Colonic mucosa (tissue), 4 donors: ENCODE data around the gene CAPS2. TPM values are rescaled to one million over a fixed set of nuclear protein-coding genes. Genes with fewer than 3 reads are reported as not detected.
"Not testable (repeated sequence)": the region's sequence is repeated elsewhere in the genome, so short reads cannot be mapped to it uniquely, and the experiment has no call there.

Source experiments
- DNase-seq: peaks from one replicate; pipeline ENCODE4 v3.0.0-alpha.2; 2020
- H3K27ac ChIP-seq: fragments of 200-600 bp; one replicate; pipeline ENCODE4 v1.8.0; 2021
- H3K27me3 ChIP-seq: fragments of 200-600 bp; one replicate; pipeline ENCODE4 v1.8.0; 2021
- H3K36me3 ChIP-seq: fragments of 200-600 bp; one replicate; pipeline ENCODE4 v1.8.0; 2021
- H3K4me1 ChIP-seq: fragments of 200-600 bp; one replicate; pipeline ENCODE4 v1.8.0; 2021; ENCODE audit warnings: mild to moderate bottlenecking
- H3K4me3 ChIP-seq: fragments of 200-600 bp; one replicate; pipeline ENCODE4 v1.8.0; 2021
- H3K9ac ChIP-seq, 2 donors: one replicate each; pipeline ENCODE4 v1.7.0; 2013; ENCODE audit warnings: control low read depth in 2 of 2, low read depth in 2 of 2, low read length in 2 of 2
- H3K9me3 ChIP-seq: fragments of 200-600 bp; one replicate; pipeline ENCODE4 v1.8.0; 2021
- intact Hi-C: fragments of 100-400 bp; cut with DNase I; formaldehyde crosslinking; loops from one replicate; pipeline ENCODE4 v1.14.1; 2022
- total RNA-seq, 2 donors: library from RNA; stranded (reverse); fragmentation: NEBNext Ultra II Directional in 1 of 2; extraction: Animal tissue kit (Norgen Biotek cat#: 25700) in 1 of 2; gene quantifications; one replicate each; pipeline ENCODE4 v1.2.1, GENCODE V29; 2021
- TF ChIP-seq, protein P1 (sequence below): fragments of 200-600 bp; IDR thresholded peaks from one replicate; pipeline ENCODE4 v1.8.0; 2022; ENCODE audit warnings: antibody characterized with exemption, mild to moderate bottlenecking
- donor health status: healthy.
- donor health status: DM: no; HTN: no; CAD: no.
- donor health status: DM: no; HTN: no; CAD: no.

Gene CAPS2
- total RNA-seq, 2 donors from 2014 or later, result 1.5 to 2.6 TPM

DNA sequence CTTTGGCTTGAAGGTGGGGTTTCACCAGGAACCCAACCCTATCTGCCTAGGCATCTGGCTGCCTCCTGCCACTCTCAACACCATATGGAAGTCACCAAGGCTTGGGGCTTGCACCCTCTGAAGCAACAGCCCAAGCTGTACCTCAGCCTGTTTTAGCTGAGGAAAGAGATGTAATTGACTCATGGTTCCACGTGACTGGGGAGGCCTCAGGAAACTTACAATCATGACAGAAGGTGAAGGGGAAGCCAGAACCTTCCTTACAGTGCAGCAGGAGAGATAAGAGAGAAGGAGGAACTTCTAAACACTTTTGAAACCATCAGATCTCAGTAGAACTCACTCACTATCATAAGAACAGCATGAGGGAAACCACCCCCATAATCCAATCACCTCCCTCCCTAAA lies 31.3 kb upstream of the CAPS2 start:
- TF ChIP-seq, protein P1, sequence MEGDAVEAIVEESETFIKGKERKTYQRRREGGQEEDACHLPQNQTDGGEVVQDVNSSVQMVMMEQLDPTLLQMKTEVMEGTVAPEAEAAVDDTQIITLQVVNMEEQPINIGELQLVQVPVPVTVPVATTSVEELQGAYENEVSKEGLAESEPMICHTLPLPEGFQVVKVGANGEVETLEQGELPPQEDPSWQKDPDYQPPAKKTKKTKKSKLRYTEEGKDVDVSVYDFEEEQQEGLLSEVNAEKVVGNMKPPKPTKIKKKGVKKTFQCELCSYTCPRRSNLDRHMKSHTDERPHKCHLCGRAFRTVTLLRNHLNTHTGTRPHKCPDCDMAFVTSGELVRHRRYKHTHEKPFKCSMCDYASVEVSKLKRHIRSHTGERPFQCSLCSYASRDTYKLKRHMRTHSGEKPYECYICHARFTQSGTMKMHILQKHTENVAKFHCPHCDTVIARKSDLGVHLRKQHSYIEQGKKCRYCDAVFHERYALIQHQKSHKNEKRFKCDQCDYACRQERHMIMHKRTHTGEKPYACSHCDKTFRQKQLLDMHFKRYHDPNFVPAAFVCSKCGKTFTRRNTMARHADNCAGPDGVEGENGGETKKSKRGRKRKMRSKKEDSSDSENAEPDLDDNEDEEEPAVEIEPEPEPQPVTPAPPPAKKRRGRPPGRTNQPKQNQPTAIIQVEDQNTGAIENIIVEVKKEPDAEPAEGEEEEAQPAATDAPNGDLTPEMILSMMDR, result no peak
- Histone ChIP-seq H3K36me3 (no peaks in the 10 kb centered on the region), H3K27ac (no peak overlapping the region), H3K9ac (no peak overlapping the region), H3K9me3 (no peaks in the 10 kb centered on the region), H3K4me3 (no peak overlapping the region), H3K27me3 (no peaks in the 10 kb centered on the region), H3K4me1 (no peaks in the 10 kb centered on the region)
- DNase-seq, result no peak
- intact Hi-C loops, result no loop called here

DNA sequence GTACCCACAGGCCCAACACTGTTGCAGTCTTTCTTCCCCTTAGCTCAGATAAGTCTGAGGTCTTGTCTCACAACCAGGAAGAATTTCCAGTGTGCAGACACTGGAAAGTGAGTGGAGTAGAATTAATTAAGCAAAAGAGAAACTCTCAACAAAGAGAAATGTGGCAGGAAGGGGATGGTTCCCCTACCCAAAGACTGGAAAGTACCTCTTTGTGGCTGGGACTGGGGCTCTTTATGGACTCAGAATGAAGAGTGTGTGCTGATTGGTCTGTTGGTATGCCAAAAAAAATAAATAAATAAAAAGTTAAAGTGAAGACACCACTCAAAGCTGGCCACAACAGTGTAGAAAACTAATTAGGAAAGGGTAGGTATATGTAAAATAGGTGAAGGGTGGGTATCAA lies 30.8 kb upstream of the CAPS2 start:
- H3K4me1 ChIP-seq, result no peaks in the 10 kb centered on the region
- TF ChIP-seq, protein P1, result no peak
- H3K36me3 ChIP-seq, result no peaks in the 10 kb centered on the region
- H3K4me3 ChIP-seq, result no peak overlapping the region
- no peak overlapping the region for H3K27ac ChIP-seq
- no peaks in the 10 kb centered on the region for H3K27me3 ChIP-seq
- H3K9ac ChIP-seq, result no peak overlapping the region
- no peaks in the 10 kb centered on the region for H3K9me3 ChIP-seq
- intact Hi-C loops, result no loop called here
- DNase-seq, result no peak

DNA sequence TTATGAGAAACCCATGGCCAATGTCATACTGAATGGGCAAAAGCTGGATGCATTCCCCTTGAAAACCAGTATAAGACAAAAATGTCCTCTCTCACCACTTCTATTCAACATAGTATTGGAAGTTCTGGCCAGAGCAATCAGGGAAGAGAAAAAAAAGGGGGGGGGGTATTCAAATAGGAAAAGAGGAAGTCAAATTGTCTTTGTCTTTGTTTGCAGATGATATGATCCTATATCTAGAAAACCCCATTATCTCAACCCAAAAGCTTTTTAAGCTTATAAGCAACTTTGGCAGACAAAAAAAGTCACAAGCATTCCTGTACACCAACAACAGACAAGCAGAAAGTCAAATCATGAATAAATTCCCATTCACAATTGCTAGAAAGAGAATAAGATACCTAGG lies 23.9 kb upstream of the CAPS2 start:
- Histone ChIP-seq H3K36me3 (no peaks in the 10 kb centered on the region), H3K27me3 (no peaks in the 10 kb centered on the region), H3K9ac (no peak overlapping the region), H3K9me3 (no peaks in the 10 kb centered on the region), H3K4me3 (no peak overlapping the region), H3K27ac (no peak overlapping the region), H3K4me1 (no peaks in the 10 kb centered on the region)
- TF ChIP-seq, protein P1, result no peak
- no peak for DNase-seq
- intact Hi-C loops, result no loop called here

DNA sequence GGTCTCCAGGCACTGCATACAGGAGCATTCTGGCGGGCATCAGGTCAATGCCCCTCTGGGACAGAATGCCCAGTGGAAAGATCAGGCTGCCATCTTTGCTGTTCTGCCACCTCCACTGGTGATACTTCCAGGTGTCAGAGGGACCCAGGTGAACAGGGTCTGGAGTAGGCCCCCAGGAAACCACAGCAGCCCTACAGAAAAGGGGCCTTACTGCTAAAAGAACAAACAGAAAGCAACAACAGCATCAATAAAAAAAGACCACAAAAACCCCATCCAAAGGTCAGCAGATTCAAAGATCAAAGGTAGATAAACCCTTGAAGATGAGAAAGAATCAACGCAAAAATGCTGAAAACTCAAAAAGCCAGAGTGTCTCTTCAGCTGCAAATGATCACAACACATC lies 20.3 kb upstream of the CAPS2 start:
- Histone ChIP-seq H3K9ac (no peak overlapping the region), H3K9me3 (no peaks in the 10 kb centered on the region), H3K4me3 (no peak overlapping the region), H3K27me3 (no peaks in the 10 kb centered on the region), H3K36me3 (no peaks in the 10 kb centered on the region), H3K4me1 (no peaks in the 10 kb centered on the region), H3K27ac (no peak overlapping the region)
- DNase-seq, result no peak
- intact Hi-C loops, result no loop called here
- TF ChIP-seq, protein P1, result no peak

DNA sequence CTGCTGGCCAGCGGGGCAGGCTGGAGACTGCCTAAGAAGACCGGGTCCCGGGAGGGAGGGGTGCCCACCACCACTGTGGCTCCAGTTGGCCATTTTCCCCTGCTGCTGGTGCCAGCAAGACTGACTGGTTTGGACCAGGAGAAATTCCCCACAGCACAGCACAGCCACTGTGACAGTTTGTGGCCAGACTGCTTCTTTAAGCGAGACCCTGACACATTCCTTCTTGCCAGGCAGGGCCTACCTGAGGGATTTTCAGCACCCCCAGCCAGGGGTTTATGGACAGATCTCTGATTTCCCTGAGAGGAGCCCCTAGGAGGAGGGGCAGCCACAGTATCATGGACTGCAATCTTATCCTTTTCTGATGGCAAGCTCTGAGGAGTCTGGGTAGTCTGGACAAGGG lies 19.8 kb upstream of the CAPS2 start:
- Histone ChIP-seq H3K36me3 (no peaks in the 10 kb centered on the region), H3K27me3 (no peaks in the 10 kb centered on the region), H3K4me3 (no peak overlapping the region), H3K9me3 (no peaks in the 10 kb centered on the region), H3K4me1 (no peaks in the 10 kb centered on the region), H3K27ac (no peak overlapping the region), H3K9ac (no peak overlapping the region)
- no peak for DNase-seq
- intact Hi-C loops, result no loop called here
- TF ChIP-seq, protein P1, result no peak

DNA sequence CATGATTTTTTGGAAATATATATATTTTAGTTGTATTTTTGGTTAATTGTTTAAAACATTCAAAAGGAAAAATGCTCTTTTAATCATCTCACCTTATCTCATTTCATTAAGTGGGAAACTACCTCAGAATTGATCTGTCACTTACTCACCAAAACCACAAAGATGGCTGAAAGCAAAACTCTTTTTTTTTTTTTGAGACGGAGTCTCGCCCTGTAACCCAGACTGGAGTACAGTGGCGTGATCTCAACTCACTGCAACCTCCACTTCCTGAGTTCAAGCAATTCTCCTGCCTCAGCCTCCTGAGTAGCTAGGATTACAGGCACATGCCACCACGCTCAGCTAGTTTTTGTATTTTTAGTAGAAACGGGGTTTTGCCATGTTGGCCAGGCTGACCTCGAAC lies 16.1 kb upstream of the CAPS2 start:
- H3K27me3 ChIP-seq, H3K9ac ChIP-seq, DNase-seq, H3K36me3 ChIP-seq, H3K9me3 ChIP-seq, H3K4me1 ChIP-seq, H3K27ac ChIP-seq, H3K4me3 ChIP-seq, intact Hi-C loops: not testable (repeated sequence)
